ENCODE measurements around the gene RCVRN.

GRCh38 chr17:9928601-9929333 is 23.7 kb upstream of the RCVRN start:
- peak; percentile 73 for TF ChIP-seq CTCF (conservative IDR thresholded peaks at IDR 0.05; ENCODE audit: low read depth, low read length)
- no peak for TF ChIP-seq EZH2 (IDR thresholded peaks at IDR 0.05; ENCODE audit: low read length, unreplicated experiment)
- TF ChIP-seq EZH2phosphoT487 (IDR thresholded peaks at IDR 0.05; ENCODE audit: borderline replicate concordance, low read length), result no peak

Measured in PC-3 (cell line).